Activated T-helper 2 cell treated with anti-CD3 and anti-CD28 coated beads, Interferon-gamma antibody, Interleukin-2, Interleukin-4, amounts not matched to agents 10 μg/mL and 5 μg/mL and 100 μg/mL, durations not matched to agents 14 hours and 24 hours and 36 hours (primary cell): ENCODE data around the gene RPS10. TPM values are rescaled to one million over a fixed set of nuclear protein-coding genes. Genes with fewer than 3 reads are reported as not detected.
"Not testable (repeated sequence)": the region's sequence is repeated elsewhere in the genome, so short reads cannot be mapped to it uniquely, and the experiment has no call there.

Source experiments
- DNase-seq: peaks from one replicate; pipeline ENCODE4 v3.0.0; 2021; ENCODE audit warnings: low spot score
- H3K27ac Mint-ChIP-seq: one replicate; pipeline ENCODE4 v1.8.0; 2021; ENCODE audit warnings: mixed read lengths
- H3K27me3 Mint-ChIP-seq: one replicate; pipeline ENCODE4 v1.8.0; 2021; ENCODE audit warnings: low read depth, mixed read lengths
- H3K36me3 Mint-ChIP-seq: one replicate; pipeline ENCODE4 v1.8.0; 2021; ENCODE audit warnings: low read depth, mixed read lengths
- H3K4me1 Mint-ChIP-seq: one replicate; pipeline ENCODE4 v1.8.0; 2021; ENCODE audit warnings: low read depth, mixed read lengths
- H3K4me3 Mint-ChIP-seq: one replicate; pipeline ENCODE4 v1.8.0; 2021; ENCODE audit warnings: low read depth, mild to moderate bottlenecking, moderate library complexity, mixed read lengths
- H3K9me3 Mint-ChIP-seq: one replicate; pipeline ENCODE4 v1.8.0; 2021; ENCODE audit warnings: mixed read lengths
- intact Hi-C: fragments of 100-400 bp; cut with micrococcal nuclease; formaldehyde crosslinking; loops from one replicate; pipeline ENCODE4 v1.15.1; 2023
- total RNA-seq: library from RNA; stranded (reverse); gene quantifications from 2 replicates; pipeline ENCODE4 v1.2.3, GENCODE V29; 2022

RPS10 gene
- total RNA-seq, 1 donor from 2014 or later: 1,642 TPM

DNA sequence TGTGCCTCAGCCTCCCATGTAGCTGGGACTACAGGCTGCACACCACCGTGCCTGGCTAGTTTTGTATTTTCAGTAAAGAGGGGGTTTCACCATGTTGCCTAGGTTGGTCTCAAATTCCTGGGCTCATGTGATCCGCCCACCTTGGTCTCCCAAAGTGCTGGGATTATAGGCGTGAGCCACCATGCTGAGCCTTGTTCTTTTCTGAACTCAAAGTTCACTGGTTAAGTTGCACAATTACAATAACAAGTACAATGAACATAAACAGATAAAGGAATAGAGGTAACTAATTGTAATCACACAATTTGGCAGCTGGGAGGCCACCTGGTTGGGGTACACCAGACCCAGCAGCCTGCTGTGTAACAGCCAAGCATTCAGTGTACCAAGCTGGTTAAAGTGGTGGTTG lies 40.1 kb downstream of the RPS10 start:
- H3K4me3 Mint-ChIP-seq: no peak overlapping the region
- no peaks in the 10 kb centered on the region for H3K9me3 Mint-ChIP-seq
- H3K27ac Mint-ChIP-seq: no peak overlapping the region
- DNase-seq: no peak
- H3K4me1 Mint-ChIP-seq: peaks cover 16% of the 10 kb centered on the region
- H3K27me3 Mint-ChIP-seq: no peaks in the 10 kb centered on the region
- intact Hi-C loops: no loop called here
- H3K36me3 Mint-ChIP-seq: peaks cover 7% of the 10 kb centered on the region

GRCh38 chr6:34384321-34385153 lies 41.3 kb downstream of the RPS10 start:
- Mint-ChIP-seq H3K27ac (no peak overlapping the region), H3K4me3 (no peak overlapping the region), H3K9me3 (no peaks in the 10 kb centered on the region), H3K36me3 (peaks cover 9% of the 10 kb centered on the region), H3K27me3 (no peaks in the 10 kb centered on the region), H3K4me1 (peaks cover 19% of the 10 kb centered on the region)
- intact Hi-C loops: no loop called here
- no peak for DNase-seq

DNA sequence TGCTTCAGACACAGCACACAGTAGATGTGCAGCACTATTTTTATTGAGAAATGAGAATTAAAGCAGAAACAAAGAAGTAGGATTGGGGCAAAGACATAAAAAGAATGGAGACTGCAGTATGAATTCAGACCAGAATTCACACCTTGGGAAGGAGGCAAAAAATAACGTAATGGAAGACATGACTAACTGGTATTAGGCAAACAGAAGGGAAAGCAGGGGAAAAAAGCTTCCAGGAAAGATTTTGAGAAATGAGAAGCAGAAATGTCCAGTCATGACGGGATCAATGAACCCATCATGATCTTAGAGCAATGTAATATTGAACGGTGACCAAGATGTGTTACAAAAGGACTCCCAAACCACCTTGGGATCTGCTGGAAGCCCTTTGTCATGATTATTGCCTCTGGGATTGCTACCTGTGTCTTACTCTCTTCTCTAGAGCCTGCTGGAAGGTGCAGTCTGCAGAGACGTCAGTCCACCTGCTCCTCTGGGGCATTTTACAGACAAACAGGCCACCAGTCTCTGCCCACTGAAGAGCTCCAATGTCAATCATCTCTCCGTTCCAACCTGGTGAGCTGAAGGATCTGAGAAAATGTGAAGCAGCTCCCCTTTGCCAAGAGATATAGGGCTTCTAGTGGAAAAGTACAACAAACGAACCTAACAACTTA lies 42.1 kb downstream of the RPS10 start:
- intact Hi-C loops: no loop called here
- H3K27ac Mint-ChIP-seq: no peak overlapping the region
- H3K4me1 Mint-ChIP-seq: peaks cover 18% of the 10 kb centered on the region
- no peak overlapping the region for H3K4me3 Mint-ChIP-seq
- DNase-seq: no peak
- H3K27me3 Mint-ChIP-seq: no peaks in the 10 kb centered on the region
- peaks cover 5% of the 10 kb centered on the region for H3K36me3 Mint-ChIP-seq
- H3K9me3 Mint-ChIP-seq: no peaks in the 10 kb centered on the region

DNA sequence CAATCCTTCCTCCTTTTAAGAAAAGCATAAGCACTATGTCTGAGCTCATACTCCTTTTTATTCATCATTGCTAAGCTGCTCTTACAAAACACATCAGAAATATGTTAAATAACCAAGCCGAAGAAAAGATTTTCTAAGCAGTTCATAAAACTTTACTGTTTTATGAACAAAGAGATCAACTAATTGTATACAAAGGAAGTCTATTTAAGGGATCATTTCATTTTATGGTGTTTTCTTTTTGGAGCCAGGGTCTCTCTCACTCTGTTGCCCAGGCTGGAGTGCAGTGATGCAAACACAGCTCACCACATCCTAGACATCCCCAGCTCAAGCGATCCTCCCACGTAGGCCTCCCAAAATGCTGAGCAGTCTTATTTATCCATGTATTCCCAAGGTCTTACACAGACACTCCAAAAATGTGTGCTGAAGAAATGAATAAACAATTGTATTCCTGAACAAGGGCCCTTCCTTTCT lies 42.7 kb downstream of the RPS10 start:
- DNase-seq: no peak
- H3K27ac Mint-ChIP-seq: no peak overlapping the region
- H3K4me1 Mint-ChIP-seq: peaks cover 19% of the 10 kb centered on the region
- no peak overlapping the region for H3K4me3 Mint-ChIP-seq
- H3K36me3 Mint-ChIP-seq: peaks cover 7% of the 10 kb centered on the region
- H3K9me3 Mint-ChIP-seq: no peaks in the 10 kb centered on the region
- intact Hi-C loops: no loop called here
- no peaks in the 10 kb centered on the region for H3K27me3 Mint-ChIP-seq

GRCh38 chr6:34381081-34381480 lies 44.8 kb downstream of the RPS10 start:
- no peaks in the 10 kb centered on the region for H3K27me3 Mint-ChIP-seq
- no peak for DNase-seq
- no peaks in the 10 kb centered on the region for H3K9me3 Mint-ChIP-seq
- H3K27ac Mint-ChIP-seq: no peak overlapping the region
- H3K4me1 Mint-ChIP-seq: peaks cover 14% of the 10 kb centered on the region
- no peak overlapping the region for H3K4me3 Mint-ChIP-seq
- peaks cover 8% of the 10 kb centered on the region for H3K36me3 Mint-ChIP-seq
- intact Hi-C loops: no loop called here

- no peak for DNase-seq
- peaks cover 9% of the 10 kb centered on the region for H3K4me1 Mint-ChIP-seq
- no peaks in the 10 kb centered on the region for H3K9me3 Mint-ChIP-seq
- H3K4me3 Mint-ChIP-seq: no peak overlapping the region
- no peaks in the 10 kb centered on the region for H3K27me3 Mint-ChIP-seq
- H3K27ac Mint-ChIP-seq: no peak overlapping the region
- intact Hi-C loops: loop anchor here (5.0 kb wide), 1 partner anchor 41 kb away; no protein-coding TSS in a partner anchor
- H3K36me3 Mint-ChIP-seq: peaks cover 8% of the 10 kb centered on the region
Measured at GRCh38 chr6:34378470-34378869, 47.4 kb downstream of the RPS10 start.

GRCh38 chr6:34377984-34378383 lies 47.9 kb downstream of the RPS10 start:
- H3K9me3 Mint-ChIP-seq: no peaks in the 10 kb centered on the region
- no peak overlapping the region for H3K27ac Mint-ChIP-seq
- no peak overlapping the region for H3K4me3 Mint-ChIP-seq
- peaks cover 8% of the 10 kb centered on the region for H3K36me3 Mint-ChIP-seq
- H3K27me3 Mint-ChIP-seq: no peaks in the 10 kb centered on the region
- H3K4me1 Mint-ChIP-seq: peaks cover 9% of the 10 kb centered on the region
- DNase-seq: no peak
- intact Hi-C loops: loop anchor here (5.0 kb wide), 1 partner anchor 41 kb away; no protein-coding TSS in a partner anchor

DNA sequence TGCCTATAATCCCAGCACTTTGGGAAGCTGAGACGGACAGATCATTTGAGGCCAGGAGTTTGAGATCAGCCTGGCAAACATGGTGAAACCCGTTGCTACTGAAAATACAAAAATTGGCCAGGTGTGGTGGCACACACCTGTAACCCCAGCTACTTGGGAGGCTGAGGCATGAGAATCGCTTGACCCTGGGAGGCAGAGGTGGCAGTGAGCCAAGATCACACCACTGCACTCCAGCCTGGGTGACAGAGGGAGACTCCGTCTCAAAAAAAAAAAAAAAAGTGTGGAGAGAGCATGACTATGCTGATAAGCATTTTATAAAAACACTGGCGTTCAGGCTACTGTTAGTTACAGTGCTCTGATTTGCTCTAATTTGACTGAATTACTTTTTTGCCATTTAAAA lies 48.3 kb downstream of the RPS10 start:
- not testable (repeated sequence) for H3K27me3 Mint-ChIP-seq, H3K36me3 Mint-ChIP-seq, DNase-seq, H3K9me3 Mint-ChIP-seq, H3K4me3 Mint-ChIP-seq, H3K4me1 Mint-ChIP-seq, H3K27ac Mint-ChIP-seq
- intact Hi-C loops: loop anchor here (5.0 kb wide), 1 partner anchor 40 kb away; no protein-coding TSS in a partner anchor

DNA sequence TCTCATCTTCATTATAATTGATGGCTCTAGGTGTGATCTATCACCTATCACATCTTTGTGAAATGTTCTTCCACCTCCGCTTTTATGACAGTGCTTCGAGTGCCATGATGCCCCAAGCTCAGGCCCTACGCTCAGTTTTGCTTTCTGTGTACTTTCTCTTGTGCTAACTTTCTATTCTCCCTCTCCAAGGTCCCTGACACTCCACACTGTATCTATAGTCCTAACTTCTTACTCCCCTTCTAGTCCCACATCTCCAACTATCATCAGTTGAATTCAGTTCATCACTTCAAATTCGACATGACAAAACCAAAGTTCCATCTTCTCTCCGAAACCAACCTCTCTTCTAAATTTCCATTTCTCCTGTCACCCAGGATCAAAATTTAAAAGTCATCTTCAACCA lies 50.0 kb downstream of the RPS10 start:
- H3K4me3 Mint-ChIP-seq: no peak overlapping the region
- no peak for DNase-seq
- H3K36me3 Mint-ChIP-seq: peaks cover 5% of the 10 kb centered on the region
- H3K9me3 Mint-ChIP-seq: no peaks in the 10 kb centered on the region
- no peak overlapping the region for H3K27ac Mint-ChIP-seq
- no peaks in the 10 kb centered on the region for H3K27me3 Mint-ChIP-seq
- peaks cover 6% of the 10 kb centered on the region for H3K4me1 Mint-ChIP-seq
- intact Hi-C loops: loop anchor here (5.0 kb wide), 1 partner anchor 39 kb away; no protein-coding TSS in a partner anchor

DNA sequence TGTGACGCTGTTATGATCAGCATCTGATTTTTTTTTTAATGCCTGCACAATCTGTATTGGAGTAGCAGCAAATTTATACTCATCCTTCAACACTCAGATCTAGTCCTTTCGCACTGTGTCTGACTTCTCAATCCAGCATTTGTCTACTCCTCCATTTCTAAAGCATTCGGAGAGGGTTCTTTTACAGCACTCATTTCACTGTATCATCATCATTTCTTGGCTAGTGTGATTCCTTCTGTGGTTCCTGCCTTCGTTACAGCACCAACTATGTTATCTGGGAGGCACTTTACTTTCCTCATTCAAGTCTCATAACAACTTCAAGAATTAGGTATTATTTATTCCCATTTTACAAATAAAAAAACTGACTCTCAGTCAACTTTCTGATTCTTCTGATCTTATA lies 51.4 kb downstream of the RPS10 start:
- intact Hi-C loops: no loop called here
- no peak for DNase-seq

GRCh38 chr6:34374069-34374468 lies 51.8 kb downstream of the RPS10 start:
- H3K27me3 Mint-ChIP-seq: no peaks in the 10 kb centered on the region

More for the DNA sequence above, 51.4 kb downstream of the RPS10 start:
- no peaks in the 10 kb centered on the region for H3K9me3 Mint-ChIP-seq
- no peaks in the 10 kb centered on the region for H3K27me3 Mint-ChIP-seq
- H3K36me3 Mint-ChIP-seq: peaks cover 3% of the 10 kb centered on the region
- H3K27ac Mint-ChIP-seq: no peak overlapping the region
- no peak overlapping the region for H3K4me3 Mint-ChIP-seq
- peaks cover 8% of the 10 kb centered on the region for H3K4me1 Mint-ChIP-seq

DNA sequence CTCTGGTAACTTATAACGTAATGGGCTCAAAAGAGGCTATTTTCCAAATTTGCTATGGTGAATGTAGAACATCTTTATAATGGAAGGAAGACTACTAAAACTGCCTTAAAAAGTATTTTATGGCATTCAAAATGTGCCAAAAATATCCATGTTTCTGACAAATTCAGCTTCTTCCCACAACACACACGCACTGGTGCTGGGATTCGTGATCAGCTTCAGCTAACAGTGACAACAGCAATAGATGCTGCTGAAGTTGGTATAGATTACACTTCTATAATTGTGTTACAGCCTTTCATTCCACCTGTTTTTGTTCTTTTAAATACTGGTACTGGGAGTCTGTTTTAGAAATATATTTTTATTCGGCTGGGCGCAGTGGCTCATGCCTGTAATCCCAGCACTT lies 52.4 kb downstream of the RPS10 start:
- peaks cover 3% of the 10 kb centered on the region for H3K36me3 Mint-ChIP-seq
- no peaks in the 10 kb centered on the region for H3K9me3 Mint-ChIP-seq
- no peak overlapping the region for H3K4me3 Mint-ChIP-seq
- intact Hi-C loops: no loop called here
- H3K4me1 Mint-ChIP-seq: peaks cover 5% of the 10 kb centered on the region
- DNase-seq: no peak
- no peak overlapping the region for H3K27ac Mint-ChIP-seq
- H3K27me3 Mint-ChIP-seq: no peaks in the 10 kb centered on the region

More at GRCh38 chr6:34374069-34374468, 51.8 kb downstream of the RPS10 start:
- intact Hi-C loops: no loop called here
- H3K27ac Mint-ChIP-seq: no peak overlapping the region
- DNase-seq: no peak
- no peaks in the 10 kb centered on the region for H3K9me3 Mint-ChIP-seq
- peaks cover 3% of the 10 kb centered on the region for H3K36me3 Mint-ChIP-seq
- H3K4me3 Mint-ChIP-seq: no peak overlapping the region
- H3K4me1 Mint-ChIP-seq: peaks cover 8% of the 10 kb centered on the region

DNA sequence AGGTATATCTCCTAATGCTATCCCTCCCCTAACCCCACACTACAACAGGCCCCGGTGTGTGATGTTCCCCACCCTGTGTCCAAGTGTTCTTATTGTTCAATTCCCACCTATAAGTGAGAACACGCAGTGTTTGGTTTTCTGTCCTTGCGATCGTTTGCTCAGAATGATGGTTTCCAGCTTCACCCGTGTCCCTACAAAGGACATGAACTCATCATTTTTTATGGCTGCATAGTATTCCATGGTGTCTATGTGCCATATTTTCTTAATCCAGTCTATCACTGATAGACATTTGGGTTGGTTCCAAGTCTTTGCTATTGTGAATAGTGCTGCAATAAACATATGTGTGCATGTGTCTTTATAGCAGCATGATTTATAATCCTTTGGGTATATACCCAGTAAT lies 54.0 kb downstream of the RPS10 start:
- H3K27me3 Mint-ChIP-seq, H3K36me3 Mint-ChIP-seq, H3K27ac Mint-ChIP-seq, H3K4me1 Mint-ChIP-seq, H3K9me3 Mint-ChIP-seq, intact Hi-C loops, DNase-seq, H3K4me3 Mint-ChIP-seq: not testable (repeated sequence)
